ENCODE results near the gene HEATR9. TPM values are rescaled to one million over a fixed set of nuclear protein-coding genes. Genes with fewer than 3 reads are reported as not detected.

The HEATR9 gene
- total and polyA plus RNA-seq, 4 donors: not detected

GRCh38 chr17:35821308-35821707 is 47.4 kb downstream of the HEATR9 start:
- ATAC-seq (ENCODE audit: low FRiP score): no peak
- H3K36me3 ChIP-seq (ENCODE audit: control insufficient read depth in 1 of 2, insufficient read depth in 2 of 2, low read length in 1 of 2): peaks cover 0 to 2% of the 10 kb centered on the region in 2 donors

GRCh38 chr17:35819455-35819854 is 49.2 kb downstream of the HEATR9 start:
- Histone ChIP-seq H3K9me3 (ENCODE audit: control insufficient read depth, low read length) (no peaks in the 10 kb centered on the region), H3K4me3 (ENCODE audit: low read length in 2 of 2) (no peak overlapping the region), H3K36me3 (ENCODE audit: control insufficient read depth in 1 of 2, insufficient read depth in 2 of 2, low read length in 1 of 2) (peaks cover 0 to 2% of the 10 kb centered on the region in 2 donors), H3K27ac (ENCODE audit: low read depth in 1 of 2, low read length in 2 of 2) (no peak overlapping the region), H3K4me1 (ENCODE audit: control insufficient read depth in 1 of 2, insufficient read depth in 2 of 2, low read length in 2 of 2) (peaks cover 0 to 2% of the 10 kb centered on the region in 2 donors), H3K27me3 (ENCODE audit: control insufficient read depth in 1 of 2, insufficient read depth in 2 of 2, low read length in 1 of 2) (no peaks in the 10 kb centered on the region)
- intact Hi-C loops (cut with DNase I): no loop called here
- DNase-seq: no peak
- no peak for ATAC-seq (ENCODE audit: low FRiP score)
- WGBS, 2 donors: 56 to 61% methylated on average over 1 of the region's 1 CpG

More at GRCh38 chr17:35821308-35821707, 47.4 kb downstream of the HEATR9 start:
- no peaks in the 10 kb centered on the region for H3K9me3 ChIP-seq (ENCODE audit: control insufficient read depth, low read length)
- H3K4me3 ChIP-seq (ENCODE audit: low read length in 2 of 2): no peak overlapping the region
- H3K27me3 ChIP-seq (ENCODE audit: control insufficient read depth in 1 of 2, insufficient read depth in 2 of 2, low read length in 1 of 2): no peaks in the 10 kb centered on the region
- intact Hi-C loops (cut with DNase I): no loop called here
- WGBS, 2 donors: 47 to 52% methylated on average over 2 of the region's 2 CpGs
- DNase-seq: no peak
- H3K27ac ChIP-seq (ENCODE audit: low read depth in 1 of 2, low read length in 2 of 2): no peak overlapping the region
- H3K4me1 ChIP-seq (ENCODE audit: control insufficient read depth in 1 of 2, insufficient read depth in 2 of 2, low read length in 2 of 2): no peaks in the 10 kb centered on the region

GRCh38 chr17:35817196-35817595 is 51.5 kb downstream of the HEATR9 start:
- no peaks in the 10 kb centered on the region for H3K27me3 ChIP-seq (ENCODE audit: control insufficient read depth in 1 of 2, insufficient read depth in 2 of 2, low read length in 1 of 2)
- H3K4me1 ChIP-seq (ENCODE audit: control insufficient read depth in 1 of 2, insufficient read depth in 2 of 2, low read length in 2 of 2): peaks cover 0 to 3% of the 10 kb centered on the region in 2 donors
- ATAC-seq (ENCODE audit: low FRiP score): no peak

DNA sequence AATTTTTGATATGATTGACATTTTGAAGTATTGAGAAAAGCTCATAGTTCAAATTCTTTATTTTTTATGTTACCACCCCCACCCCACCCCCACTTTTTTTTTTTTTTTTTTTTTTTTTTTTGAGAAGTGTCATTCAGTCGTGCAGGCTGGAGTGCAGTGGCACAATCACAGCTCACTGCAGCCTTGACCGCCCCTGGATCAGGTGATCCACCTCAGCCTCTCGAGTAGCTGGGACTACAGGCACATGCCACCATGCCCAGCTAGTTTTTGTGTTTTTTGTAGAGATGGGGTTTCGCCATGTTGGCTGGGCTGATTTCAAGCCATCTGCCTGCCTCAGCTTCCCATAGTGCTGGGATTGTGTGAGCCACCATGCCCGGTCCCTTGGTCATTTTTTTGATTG is 52.0 kb downstream of the HEATR9 start:
- Histone ChIP-seq H3K27ac (ENCODE audit: low read depth in 1 of 2, low read length in 2 of 2) (no peak overlapping the region), H3K9me3 (ENCODE audit: control insufficient read depth, low read length) (no peaks in the 10 kb centered on the region), H3K4me1 (ENCODE audit: control insufficient read depth in 1 of 2, insufficient read depth in 2 of 2, low read length in 2 of 2) (peaks cover 0 to 3% of the 10 kb centered on the region in 2 donors), H3K36me3 (ENCODE audit: control insufficient read depth in 1 of 2, insufficient read depth in 2 of 2, low read length in 1 of 2) (no peaks in the 10 kb centered on the region), H3K4me3 (ENCODE audit: low read length in 2 of 2) (no peak overlapping the region), H3K27me3 (ENCODE audit: control insufficient read depth in 1 of 2, insufficient read depth in 2 of 2, low read length in 1 of 2) (no peaks in the 10 kb centered on the region)
- 63 to 64% methylated on average over 5 of the region's 5 CpGs for WGBS, 2 donors
- DNase-seq (no peak), ATAC-seq (ENCODE audit: low FRiP score) (no peak)
- intact Hi-C loops (cut with DNase I): no loop called here

More at GRCh38 chr17:35817196-35817595, 51.5 kb downstream of the HEATR9 start:
- Histone ChIP-seq H3K36me3 (ENCODE audit: control insufficient read depth in 1 of 2, insufficient read depth in 2 of 2, low read length in 1 of 2) (no peaks in the 10 kb centered on the region), H3K9me3 (ENCODE audit: control insufficient read depth, low read length) (no peaks in the 10 kb centered on the region), H3K27ac (ENCODE audit: low read depth in 1 of 2, low read length in 2 of 2) (no peak overlapping the region), H3K4me3 (ENCODE audit: low read length in 2 of 2) (no peak overlapping the region)
- WGBS, 2 donors: 45 to 57% methylated on average over 1 of the region's 1 CpG
- intact Hi-C loops (cut with DNase I): no loop called here
- no peak for DNase-seq

GRCh38 chr17:35812456-35812855 is 56.2 kb downstream of the HEATR9 start:
- no peaks in the 10 kb centered on the region for H3K9me3 ChIP-seq (ENCODE audit: control insufficient read depth, low read length)
- no peak overlapping the region for H3K27ac ChIP-seq (ENCODE audit: low read depth in 1 of 2, low read length in 2 of 2)
- 90 to 93% methylated on average over 5 of the region's 5 CpGs for WGBS, 2 donors
- intact Hi-C loops (cut with DNase I): no loop called here
- ATAC-seq (ENCODE audit: low FRiP score): no peak
- peaks cover 0 to 3% of the 10 kb centered on the region in 2 donors for H3K4me1 ChIP-seq (ENCODE audit: control insufficient read depth in 1 of 2, insufficient read depth in 2 of 2, low read length in 2 of 2)
- H3K27me3 ChIP-seq (ENCODE audit: control insufficient read depth in 1 of 2, insufficient read depth in 2 of 2, low read length in 1 of 2): no peaks in the 10 kb centered on the region
- DNase-seq: no peak
- no peak overlapping the region for H3K4me3 ChIP-seq (ENCODE audit: low read length in 2 of 2)
- H3K36me3 ChIP-seq (ENCODE audit: control insufficient read depth in 1 of 2, insufficient read depth in 2 of 2, low read length in 1 of 2): no peaks in the 10 kb centered on the region

GRCh38 chr17:35811759-35812158 is 56.9 kb downstream of the HEATR9 start:
- no peak overlapping the region for H3K27ac ChIP-seq (ENCODE audit: low read depth in 1 of 2, low read length in 2 of 2)
- ATAC-seq (ENCODE audit: low FRiP score): no peak
- WGBS, 2 donors: 73 to 76% methylated on average over 6 of the region's 6 CpGs
- H3K9me3 ChIP-seq (ENCODE audit: control insufficient read depth, low read length): no peaks in the 10 kb centered on the region
- no peaks in the 10 kb centered on the region for H3K36me3 ChIP-seq (ENCODE audit: control insufficient read depth in 1 of 2, insufficient read depth in 2 of 2, low read length in 1 of 2)
- peaks cover 0 to 3% of the 10 kb centered on the region in 2 donors for H3K4me1 ChIP-seq (ENCODE audit: control insufficient read depth in 1 of 2, insufficient read depth in 2 of 2, low read length in 2 of 2)
- intact Hi-C loops (cut with DNase I): no loop called here
- no peak overlapping the region for H3K4me3 ChIP-seq (ENCODE audit: low read length in 2 of 2)
- no peaks in the 10 kb centered on the region for H3K27me3 ChIP-seq (ENCODE audit: control insufficient read depth in 1 of 2, insufficient read depth in 2 of 2, low read length in 1 of 2)
- DNase-seq: no peak

- peak overlapping the region in 1 of 2 donors; percentile 92 for H3K27ac ChIP-seq (ENCODE audit: low read depth in 1 of 2, low read length in 2 of 2)
- H3K9me3 ChIP-seq (ENCODE audit: control insufficient read depth, low read length): no peaks in the 10 kb centered on the region
- peaks cover 0 to 3% of the 10 kb centered on the region in 2 donors for H3K4me1 ChIP-seq (ENCODE audit: control insufficient read depth in 1 of 2, insufficient read depth in 2 of 2, low read length in 2 of 2)
- WGBS, 2 donors: 0% methylated on average over 24 of the region's 24 CpGs
- DNase-seq (no peak), ATAC-seq (ENCODE audit: low FRiP score) (no peak)
- intact Hi-C loops (cut with DNase I): loop anchor here in 1 of 2 donors (5.0 kb wide), 2 partner anchors 233 to 438 kb away; partner anchors contain the start of genes PEX12 and SLFN11
- no peaks in the 10 kb centered on the region for H3K36me3 ChIP-seq (ENCODE audit: control insufficient read depth in 1 of 2, insufficient read depth in 2 of 2, low read length in 1 of 2)
- no peaks in the 10 kb centered on the region for H3K27me3 ChIP-seq (ENCODE audit: control insufficient read depth in 1 of 2, insufficient read depth in 2 of 2, low read length in 1 of 2)
- peak overlapping the region; percentile 46 to 95 for H3K4me3 ChIP-seq (ENCODE audit: low read length in 2 of 2)
Measured at GRCh38 chr17:35809855-35810461, 58.7 kb downstream of the HEATR9 start.

GRCh38 chr17:35808962-35809854 is 59.5 kb downstream of the HEATR9 start, which contains the start of gene TAF15:
TSS of gene TAF15 (plus strand) at chr17:35809484. CDS start at chr17:35809570, 86 bp downstream.
- intact Hi-C loops (cut with DNase I): loop anchor here in 1 of 2 donors (5.0 kb wide), 2 partner anchors 232 to 437 kb away; partner anchors contain the start of genes PEX12 and SLFN11
- ATAC-seq (ENCODE audit: low FRiP score): peak; percentile 99
- Histone ChIP-seq H3K9me3 (ENCODE audit: control insufficient read depth, low read length) (no peaks in the 10 kb centered on the region), H3K4me1 (ENCODE audit: control insufficient read depth in 1 of 2, insufficient read depth in 2 of 2, low read length in 2 of 2) (no peaks in the 10 kb centered on the region), H3K36me3 (ENCODE audit: control insufficient read depth in 1 of 2, insufficient read depth in 2 of 2, low read length in 1 of 2) (no peaks in the 10 kb centered on the region), H3K27me3 (ENCODE audit: control insufficient read depth in 1 of 2, insufficient read depth in 2 of 2, low read length in 1 of 2) (no peaks in the 10 kb centered on the region), H3K4me3 (ENCODE audit: low read length in 2 of 2) (peak within 1 kb of the TSS; percentile 46 to 95), H3K27ac (ENCODE audit: low read depth in 1 of 2, low read length in 2 of 2) (peak within 1 kb of the TSS; percentile 73 to 92)
- DNase-seq: peak; percentile 97 to 98
- 1% methylated on average over 70 to 71 of the region's 71 CpGs for WGBS, 2 donors

Measured in aorta (tissue), 5 donors.